SU-DHL-6 (cell line): ENCODE measurements around the gene POLR3H.

Experiments
- CTCF ChIP-seq: fragments of 200-600 bp; sonication (generic); IDR thresholded peaks from one replicate; pipeline ENCODE4 v1.5.1; 2017; ENCODE audit warnings: antibody characterized with exemption, mild to moderate bottlenecking, low read length, moderate library complexity; ENCODE audit not compliant: insufficient read depth, poor library complexity, severe bottlenecking
- EZH2phosphoT487 ChIP-seq: fragments of 200-600 bp; sonication (generic), shearing (Covaris generic); conservative IDR thresholded peaks from 2 replicates; pipeline ENCODE4 v1.6.1; 2018; ENCODE audit warnings: mild to moderate bottlenecking, antibody characterized with exemption, low read length, moderate library complexity, mixed read lengths

- TF ChIP-seq CTCF (no peak), EZH2phosphoT487 (no peak)
Measured at GRCh38 chr22:41485033-41485432, 59.2 kb downstream of the POLR3H start.
